Measurements from ENCODE around the gene TTC28.

The TTC28 gene

GRCh38 chr22:28346308-28346707, 333.3 kb downstream of the TTC28 start:
- DNase-seq, result no peak

DNA sequence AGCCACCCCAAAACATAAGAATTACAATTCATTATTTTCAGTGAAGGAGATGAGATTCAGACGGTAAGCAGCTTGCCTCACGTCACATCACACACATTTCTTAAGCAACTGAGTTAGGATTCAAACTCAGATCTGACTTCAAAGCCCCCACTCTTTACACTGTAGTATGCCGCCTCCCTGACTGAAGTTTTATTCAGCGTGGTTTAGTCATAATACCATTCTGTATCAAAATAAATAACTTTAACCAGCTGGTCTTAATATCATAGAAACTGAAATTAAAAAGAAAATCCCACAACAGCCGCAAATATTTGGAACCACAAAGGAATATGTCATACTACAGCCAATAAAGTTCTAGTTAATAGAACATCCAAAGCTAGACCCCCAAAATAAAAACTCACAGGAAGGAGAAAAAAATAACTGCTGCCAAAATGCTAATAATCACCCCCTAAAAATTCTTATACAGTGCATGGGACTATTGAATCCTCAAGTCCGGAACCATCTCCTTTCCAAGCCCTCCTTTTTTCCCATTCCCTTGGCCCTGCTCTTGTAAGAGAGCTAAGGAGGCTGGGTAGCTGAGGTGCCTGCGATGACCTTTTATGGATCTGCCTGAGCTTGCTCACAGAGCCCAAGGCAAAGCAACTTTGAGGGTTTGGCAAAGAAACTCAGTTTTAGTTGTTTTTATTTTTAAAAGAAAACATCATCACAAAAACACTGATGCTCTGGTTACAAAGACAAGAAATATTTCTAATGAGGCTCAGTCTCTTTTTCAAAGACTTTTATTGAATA, 334.5 kb downstream of the TTC28 start:
- no peak for DNase-seq

DNA sequence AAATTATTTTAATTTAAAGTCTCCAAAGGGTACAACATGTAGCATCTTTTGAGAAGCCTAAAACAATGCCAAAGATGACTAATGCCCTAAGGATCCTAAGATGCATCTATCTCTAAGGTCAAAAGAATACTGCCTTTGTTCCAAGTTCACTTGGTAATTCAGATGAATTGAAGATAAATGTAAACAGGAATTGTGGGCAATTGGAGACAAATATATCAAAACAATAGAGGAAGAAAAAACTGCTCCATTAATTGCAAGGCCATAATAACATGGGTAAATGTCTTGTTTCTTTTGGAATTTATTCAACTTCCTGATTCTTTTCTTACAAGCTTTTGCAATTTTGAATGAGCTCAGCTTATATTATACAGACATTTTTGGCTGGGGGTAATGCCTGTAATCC, 338.6 kb downstream of the TTC28 start:
- DNase-seq, result no peak

- no peak for DNase-seq
Observed at GRCh38 chr22:28333088-28333487, 346.6 kb downstream of the TTC28 start.

DNA sequence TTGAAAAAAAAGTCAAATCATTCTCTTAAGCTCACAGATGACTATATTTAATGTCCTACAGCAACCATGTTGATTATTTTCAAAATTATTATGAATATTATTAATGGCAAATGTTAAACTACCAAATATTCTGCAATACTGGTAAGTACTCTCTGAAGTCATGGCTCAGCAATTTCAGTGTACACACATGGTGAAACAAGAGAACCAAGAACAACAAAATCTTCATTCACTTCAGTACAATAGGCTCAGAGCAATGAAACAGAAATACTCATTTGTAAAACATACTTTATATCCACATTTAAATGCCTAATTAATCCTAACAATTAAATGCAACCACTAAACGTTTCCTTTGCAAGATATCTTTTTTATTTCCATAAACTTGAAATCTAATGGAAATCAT, 347.2 kb downstream of the TTC28 start:
- DNase-seq, result no peak

- no peak for DNase-seq
Observed at GRCh38 chr22:28331695-28332094, 347.9 kb downstream of the TTC28 start.

DNA sequence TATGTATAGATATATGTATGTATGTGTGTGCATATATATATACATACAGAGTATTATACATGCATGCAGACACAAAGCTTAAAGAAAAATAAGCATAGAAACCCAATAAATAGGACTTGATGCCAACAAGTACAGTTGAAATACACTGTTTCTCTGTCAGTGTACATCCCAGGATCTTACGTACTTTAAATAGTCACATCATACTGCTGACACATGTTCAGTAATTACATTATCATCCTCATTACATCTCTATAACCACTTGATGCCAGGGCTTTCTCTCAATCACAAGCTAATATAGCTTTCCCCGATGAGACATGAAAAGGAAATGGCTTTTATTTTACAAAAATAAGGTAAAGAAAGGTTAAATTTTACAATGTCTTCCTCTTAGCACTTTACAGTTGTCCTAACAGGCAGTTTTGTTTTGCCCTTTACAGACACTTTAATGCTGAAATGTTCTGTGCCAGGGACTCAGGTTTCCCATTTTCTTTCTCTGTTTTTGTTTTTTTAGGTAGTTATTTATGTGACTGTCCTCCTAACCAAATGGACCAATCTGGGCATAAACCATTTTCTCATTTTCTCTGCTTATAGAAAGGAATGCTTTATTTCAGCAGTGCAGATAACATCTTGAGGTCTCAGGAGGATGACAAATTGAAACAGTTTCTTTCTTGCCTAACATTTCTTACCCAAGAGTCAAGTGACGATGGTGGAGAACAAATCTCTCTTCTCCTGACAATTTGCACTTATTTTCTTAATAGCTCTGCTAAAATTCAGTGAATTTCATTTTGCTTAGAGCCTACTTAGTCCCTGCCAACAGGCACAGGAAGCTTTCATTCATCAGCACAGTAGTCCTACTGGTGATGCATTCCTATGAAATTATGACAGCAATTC, 350.2 kb downstream of the TTC28 start:
- no peak for DNase-seq

GRCh38 chr22:28328756-28329155, 350.9 kb downstream of the TTC28 start:
- no peak for DNase-seq

- DNase-seq, result no peak
Observed at GRCh38 chr22:28316014-28316413, 363.6 kb downstream of the TTC28 start.

DNA sequence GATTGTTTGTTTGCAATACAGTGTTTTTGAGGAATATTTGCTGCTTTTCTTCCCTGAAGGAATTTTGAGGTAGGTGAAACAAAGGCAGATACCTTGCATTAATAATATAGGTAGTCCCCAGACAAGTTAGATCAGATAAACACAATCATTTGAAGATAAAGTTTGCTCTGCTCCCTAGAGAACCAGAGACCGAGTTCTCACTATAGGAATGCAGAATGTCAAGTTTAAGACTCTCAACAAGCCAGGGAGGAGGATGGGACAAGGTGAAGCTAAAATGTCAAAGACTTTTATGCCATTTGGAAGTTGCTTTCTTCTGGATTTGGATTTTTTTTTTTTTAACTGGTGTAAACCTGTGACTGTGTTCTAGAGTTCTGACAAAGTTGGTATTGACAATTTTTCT, 364.7 kb downstream of the TTC28 start:
- no peak for DNase-seq

GRCh38 chr22:28310299-28310698, 369.3 kb downstream of the TTC28 start:
- DNase-seq, result no peak

DNA sequence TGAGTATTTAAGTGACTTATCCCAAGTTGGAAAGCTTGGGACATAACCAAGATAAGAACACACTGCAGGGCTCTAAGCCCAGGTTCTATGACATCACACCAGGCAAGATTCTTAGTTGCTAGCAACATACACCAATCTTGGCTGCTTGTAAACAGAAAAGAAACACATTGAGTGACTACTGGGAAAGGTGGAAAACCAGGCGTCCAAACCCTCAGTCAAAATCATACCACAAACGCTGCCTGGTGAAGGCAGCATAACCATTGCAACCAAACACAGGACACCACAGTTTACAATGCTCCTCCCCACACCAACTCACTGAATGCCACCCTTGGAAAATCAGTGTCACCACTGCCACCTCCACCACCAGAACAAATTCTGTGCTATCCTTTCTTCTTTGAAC, 379.9 kb downstream of the TTC28 start:
- DNase-seq, result no peak

DNA sequence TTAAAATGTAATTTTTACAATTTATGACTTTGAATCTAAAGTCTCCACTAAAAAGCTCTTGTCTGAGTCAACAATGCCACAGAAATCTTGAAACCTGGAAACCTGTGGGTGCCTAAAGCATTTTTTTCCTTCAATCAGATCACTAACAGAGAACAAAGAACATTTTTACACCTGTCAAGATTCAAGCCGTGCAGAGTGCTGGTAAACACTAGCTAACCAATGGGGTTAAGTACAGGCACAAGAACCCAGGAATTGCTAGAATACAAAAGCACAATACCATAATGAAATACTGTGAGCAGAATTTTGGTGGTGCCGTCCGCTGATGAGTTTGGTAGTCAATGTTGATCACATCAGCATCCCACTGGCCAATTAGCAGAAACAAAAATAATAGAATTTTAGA, 380.3 kb downstream of the TTC28 start:
- DNase-seq, result no peak

DNA sequence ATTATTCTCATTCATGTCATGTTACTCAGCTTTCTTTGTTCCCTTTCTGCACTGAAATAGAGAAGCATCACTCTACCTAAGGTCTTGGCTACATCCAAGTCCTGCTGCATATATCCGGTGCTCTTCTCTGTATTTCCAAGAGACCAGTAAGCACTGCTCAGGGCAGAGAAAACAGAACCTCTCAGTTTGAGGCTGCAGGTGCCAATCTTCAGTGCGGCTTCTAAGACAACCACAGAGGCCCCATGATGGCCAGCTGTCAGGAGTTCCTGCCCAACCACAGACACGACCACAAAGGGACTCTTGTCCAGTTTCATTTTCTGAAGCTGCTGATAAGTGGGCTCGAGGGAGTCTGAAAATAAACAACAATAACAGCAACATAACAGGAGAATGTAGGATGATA, 382.1 kb downstream of the TTC28 start:
- peak; percentile 1 for DNase-seq

DNA sequence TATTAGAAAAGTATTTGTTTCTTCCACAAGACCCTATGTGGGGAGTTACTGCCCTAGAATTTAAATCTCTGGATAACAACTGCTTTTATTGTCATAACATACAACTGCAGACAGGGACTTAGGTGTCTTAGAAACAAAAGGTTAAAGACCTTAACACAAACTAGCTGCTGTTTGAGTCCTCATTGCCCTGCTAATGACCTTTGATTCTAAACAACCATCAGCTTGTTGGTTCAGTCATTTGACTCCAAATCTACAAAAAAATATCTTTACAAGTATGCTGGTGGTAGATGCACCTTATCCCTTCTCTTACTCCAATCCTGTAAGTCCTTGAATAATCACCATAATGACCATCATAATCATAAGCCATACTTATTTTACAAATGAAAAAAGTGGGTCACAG, 383.2 kb downstream of the TTC28 start:
- no peak for DNase-seq

GRCh38 chr22:28283068-28283654, 396.5 kb downstream of the TTC28 start:
- no peak for DNase-seq

GRCh38 chr22:28282405-28283067, 397.1 kb downstream of the TTC28 start:
- DNase-seq, result no peak

GRCh38 chr22:28279888-28280287, 399.8 kb downstream of the TTC28 start:
- DNase-seq, result no peak

DNA sequence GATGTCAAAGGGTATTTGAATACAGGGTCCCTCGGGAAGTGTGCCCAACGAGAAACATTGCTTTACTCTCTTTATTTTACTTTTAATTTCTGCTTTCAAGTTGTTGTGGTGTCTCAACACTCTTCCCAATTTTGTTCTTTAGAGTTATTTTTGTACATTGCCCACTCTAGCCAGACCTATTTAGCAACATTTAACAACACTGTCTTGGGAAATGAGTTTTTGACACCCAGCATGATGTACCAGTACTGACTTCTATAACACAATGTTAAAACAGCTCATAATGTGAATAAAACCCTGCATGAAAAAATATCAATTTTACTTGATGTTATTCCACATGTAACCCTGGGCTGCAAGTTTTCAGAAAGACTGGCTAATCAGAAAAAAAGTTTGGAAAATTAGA, 410.4 kb downstream of the TTC28 start:
- DNase-seq, result no peak

GRCh38 chr22:28268850-28269249, 410.8 kb downstream of the TTC28 start:
- DNase-seq, result no peak

DNA sequence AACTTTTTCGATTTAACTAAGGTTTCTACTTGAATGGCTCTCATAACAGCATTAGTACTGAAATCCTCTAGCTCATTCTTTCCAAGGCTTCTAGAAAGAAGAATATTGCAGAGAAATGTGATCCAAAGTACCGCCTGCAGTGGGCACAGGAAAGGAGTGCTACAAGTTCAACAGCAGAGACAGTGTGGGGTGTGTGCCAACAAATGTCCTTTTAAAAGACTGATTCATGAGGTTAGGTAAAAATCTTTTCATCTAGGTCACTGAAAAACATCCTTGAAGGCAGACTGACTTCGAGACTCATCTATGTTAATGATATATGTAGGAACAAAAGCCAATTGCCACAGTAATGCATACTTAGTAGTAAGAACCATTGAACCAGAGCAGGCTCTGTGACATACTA, 411.5 kb downstream of the TTC28 start:
- no peak for DNase-seq

DNA sequence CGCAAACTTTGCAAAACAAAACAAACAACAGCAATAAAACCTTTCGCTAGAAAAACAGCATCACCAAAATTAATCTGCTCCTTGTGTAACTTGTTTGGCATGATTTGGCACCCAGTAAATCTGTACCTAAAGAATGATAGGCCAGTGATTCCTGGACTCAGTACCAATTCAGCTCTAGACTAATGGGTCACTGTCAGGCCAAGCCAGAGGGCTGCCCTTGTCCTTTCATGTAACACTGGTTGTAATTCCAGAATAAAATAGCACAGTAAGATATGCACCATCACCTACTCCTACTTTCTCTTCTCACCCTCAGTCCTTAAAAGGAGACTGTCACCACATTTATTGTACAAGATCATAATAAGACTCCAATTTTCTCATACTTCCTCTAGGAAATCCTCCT, 419.0 kb downstream of the TTC28 start:
- DNase-seq, result no peak

GRCh38 chr22:28259774-28260312, 419.8 kb downstream of the TTC28 start:
- DNase-seq, result no peak

Measured in CD4-positive, alpha-beta T cell treated with Interleukin-1 beta for 1 hour (primary cell).